Mesendoderm (in vitro differentiated cells): Measurements from ENCODE around the gene MLC1.

Experiments
- DNase-seq: peaks from one replicate; pipeline ENCODE4 v3.0.0; 2013
- H2AK5ac ChIP-seq: 2 replicates; pipeline ENCODE4 v1.6.1; 2013; ENCODE audit warnings: low read length, inconsistent platforms
- H2BK120ac ChIP-seq: 2 replicates; pipeline ENCODE4 v1.6.1; 2013; ENCODE audit warnings: low read depth, mild to moderate bottlenecking, low read length, moderate library complexity, mixed read lengths
- H2BK15ac ChIP-seq: replicated peaks from 2 replicates; pipeline ENCODE4 v1.6.1; 2013; ENCODE audit warnings: low read depth, mild to moderate bottlenecking, moderate library complexity
- H2BK5ac ChIP-seq: 2 replicates; pipeline ENCODE4 v1.6.1; 2013; ENCODE audit warnings: low read length, inconsistent platforms
- H3K18ac ChIP-seq: 2 replicates; pipeline ENCODE4 v1.6.1; 2013; ENCODE audit warnings: mild to moderate bottlenecking, low read length, mixed read lengths
- H3K23ac ChIP-seq: one replicate; pipeline ENCODE4 v1.6.1; 2013; ENCODE audit warnings: low read length
- H3K27ac ChIP-seq: 2 replicates; pipeline ENCODE4 v1.5.1; 2013; ENCODE audit warnings: low read depth, mild to moderate bottlenecking, inconsistent platforms, low read length, moderate library complexity
- H3K27me3 ChIP-seq: 2 replicates; pipeline ENCODE4 v1.6.1; 2013; ENCODE audit warnings: low read length, control low read depth, mild to moderate bottlenecking, inconsistent platforms; ENCODE audit not compliant: insufficient read depth, poor library complexity
- H3K36me3 ChIP-seq: 2 replicates; pipeline ENCODE4 v1.6.1; 2013; ENCODE audit warnings: low read length, inconsistent platforms; ENCODE audit not compliant: control insufficient read depth, insufficient read depth
- H3K4ac ChIP-seq: one replicate; pipeline ENCODE4 v1.6.1; 2013; ENCODE audit warnings: low read depth, mild to moderate bottlenecking, low read length, moderate library complexity
- H3K4me1 ChIP-seq: 2 replicates; pipeline ENCODE4 v1.6.1; 2013; ENCODE audit warnings: low read depth, low read length, inconsistent platforms; ENCODE audit not compliant: control insufficient read depth
- H3K4me2 ChIP-seq: 2 replicates; pipeline ENCODE4 v1.6.1; 2013; ENCODE audit warnings: low read length
- H3K4me3 ChIP-seq: 2 replicates; pipeline ENCODE4 v1.5.1; 2013; ENCODE audit warnings: mild to moderate bottlenecking, low read length
- H3K56ac ChIP-seq: one replicate; pipeline ENCODE4 v1.6.1; 2013; ENCODE audit warnings: low read length
- H3K79me1 ChIP-seq: 2 replicates; pipeline ENCODE4 v1.6.1; 2013; ENCODE audit warnings: low read length, inconsistent platforms
- H3K79me2 ChIP-seq: 2 replicates; pipeline ENCODE4 v1.6.1; 2013; ENCODE audit warnings: mild to moderate bottlenecking, low read length; ENCODE audit not compliant: control insufficient read depth, insufficient read depth
- H3K9ac ChIP-seq: 2 replicates; pipeline ENCODE4 v1.6.1; 2013; ENCODE audit warnings: low read length, inconsistent platforms
- H4K5ac ChIP-seq: one replicate; pipeline ENCODE4 v1.6.1; 2013; ENCODE audit warnings: low read length
- H4K8ac ChIP-seq: one replicate; pipeline ENCODE4 v1.6.1; 2013; ENCODE audit warnings: low read depth, mild to moderate bottlenecking, control low read depth, low read length, moderate library complexity
- WGBS: extraction: QIAGEN DNeasy Blood & Tissue Kit; methylation state at CpG from one replicate; pipeline ENCODE4 v1.1.7; 2013; ENCODE audit warnings: low lambda C conversion rate, missing lambda C conversion rate; ENCODE audit not compliant: insufficient coverage; ENCODE audit errors: extremely low coverage; 5-methylcytosine and 5-hydroxymethylcytosine counted together

MLC1 gene

DNA sequence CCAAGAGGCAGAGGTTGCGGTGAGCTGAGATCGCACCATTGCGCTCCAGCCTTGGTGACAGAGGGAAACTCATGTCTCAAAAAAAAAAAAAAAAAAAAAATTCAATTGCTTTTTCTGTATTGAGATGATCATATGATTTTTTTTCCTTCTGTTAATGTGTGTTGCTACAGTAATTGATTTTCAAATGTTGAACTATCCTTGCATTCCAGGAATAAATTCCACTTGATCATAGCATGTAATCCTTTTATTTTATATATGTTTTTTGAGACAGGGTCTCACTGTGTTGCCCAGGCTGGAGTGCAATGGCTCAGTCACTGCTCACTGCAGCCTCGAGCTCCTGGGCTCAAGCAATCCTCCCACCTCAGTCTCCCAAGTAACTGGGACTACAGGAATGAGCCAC lies 37.9 kb upstream of the MLC1 start:
- no peak for DNase-seq
- Histone ChIP-seq H3K79me2 (no peaks in the 10 kb centered on the region), H3K27me3 (no peaks in the 10 kb centered on the region), H4K8ac (no peak overlapping the region), H3K18ac (no peak overlapping the region), H2BK5ac (no peak overlapping the region), H3K36me3 (no peaks in the 10 kb centered on the region), H3K23ac (no peak overlapping the region), H3K4ac (no peak overlapping the region), H3K79me1 (no peaks in the 10 kb centered on the region), H3K27ac (no peak overlapping the region), H3K4me2 (no peak overlapping the region), H2BK15ac (no peak overlapping the region), H2BK120ac (no peak overlapping the region), H3K56ac (no peak overlapping the region), H3K9ac (no peak overlapping the region), H3K4me3 (no peak overlapping the region), H3K4me1 (no peaks in the 10 kb centered on the region), H4K5ac (no peak overlapping the region), H2AK5ac (no peak overlapping the region)
- WGBS, result no CpG with 5 or more reads among the region's 4 CpGs

GRCh38 chr22:50121202-50121740 lies 36.0 kb upstream of the MLC1 start:
- no peak overlapping the region for H2BK5ac ChIP-seq
- no peak overlapping the region for H2AK5ac ChIP-seq
- no peak overlapping the region for H2BK120ac ChIP-seq
- no peak overlapping the region for H2BK15ac ChIP-seq
- no peaks in the 10 kb centered on the region for H3K79me1 ChIP-seq
- no peak overlapping the region for H3K4ac ChIP-seq
- H3K9ac ChIP-seq, result no peak overlapping the region
- no peaks in the 10 kb centered on the region for H3K27me3 ChIP-seq
- H3K36me3 ChIP-seq, result no peaks in the 10 kb centered on the region
- H3K18ac ChIP-seq, result no peak overlapping the region
- H4K5ac ChIP-seq, result no peak overlapping the region
- H3K56ac ChIP-seq, result no peak overlapping the region
- H3K23ac ChIP-seq, result no peak overlapping the region
- no peak overlapping the region for H3K27ac ChIP-seq
- H3K4me1 ChIP-seq, result no peaks in the 10 kb centered on the region
- no peak overlapping the region for H3K4me2 ChIP-seq
- no CpG with 5 or more reads among the region's 11 CpGs for WGBS
- no peak overlapping the region for H4K8ac ChIP-seq
- H3K4me3 ChIP-seq, result no peak overlapping the region
- DNase-seq, result no peak
- H3K79me2 ChIP-seq, result no peaks in the 10 kb centered on the region

- H2BK120ac ChIP-seq, result no peak overlapping the region
- no peaks in the 10 kb centered on the region for H3K79me1 ChIP-seq
- H3K23ac ChIP-seq, result no peak overlapping the region
- H3K18ac ChIP-seq, result no peak overlapping the region
- H3K4me2 ChIP-seq, result no peak overlapping the region
- no peak overlapping the region for H3K27ac ChIP-seq
- H3K36me3 ChIP-seq, result no peaks in the 10 kb centered on the region
- H4K5ac ChIP-seq, result no peak overlapping the region
- no peaks in the 10 kb centered on the region for H3K4me1 ChIP-seq
- no peak overlapping the region for H3K4ac ChIP-seq
- no peak overlapping the region for H2AK5ac ChIP-seq
- no peak overlapping the region for H3K56ac ChIP-seq
- no peak overlapping the region for H4K8ac ChIP-seq
- no peak for DNase-seq
- H3K4me3 ChIP-seq, result no peak overlapping the region
- no peak overlapping the region for H3K9ac ChIP-seq
- no peak overlapping the region for H2BK15ac ChIP-seq
- no CpG with 5 or more reads among the region's 6 CpGs for WGBS
- no peaks in the 10 kb centered on the region for H3K27me3 ChIP-seq
- no peak overlapping the region for H2BK5ac ChIP-seq
- no peaks in the 10 kb centered on the region for H3K79me2 ChIP-seq
These were observed 34.6 kb upstream of the MLC1 start for GRCh38 chr22:50119768-50120251.

GRCh38 chr22:50119169-50119767 lies 34.0 kb upstream of the MLC1 start:
- H3K27ac ChIP-seq, result no peak overlapping the region
- H2BK120ac ChIP-seq, result no peak overlapping the region
- H4K8ac ChIP-seq, result no peak overlapping the region
- DNase-seq, result no peak
- no peak overlapping the region for H2AK5ac ChIP-seq
- H3K27me3 ChIP-seq, result no peaks in the 10 kb centered on the region
- no peak overlapping the region for H2BK15ac ChIP-seq
- no peaks in the 10 kb centered on the region for H3K79me2 ChIP-seq
- no peak overlapping the region for H3K18ac ChIP-seq
- H3K79me1 ChIP-seq, result no peaks in the 10 kb centered on the region
- no CpG with 5 or more reads among the region's 14 CpGs for WGBS
- no peak overlapping the region for H4K5ac ChIP-seq
- H3K23ac ChIP-seq, result no peak overlapping the region
- H3K56ac ChIP-seq, result no peak overlapping the region
- H3K36me3 ChIP-seq, result no peaks in the 10 kb centered on the region
- H3K4ac ChIP-seq, result no peak overlapping the region
- no peaks in the 10 kb centered on the region for H3K4me1 ChIP-seq
- no peak overlapping the region for H3K9ac ChIP-seq
- H3K4me3 ChIP-seq, result no peak overlapping the region
- H2BK5ac ChIP-seq, result no peak overlapping the region
- no peak overlapping the region for H3K4me2 ChIP-seq

DNA sequence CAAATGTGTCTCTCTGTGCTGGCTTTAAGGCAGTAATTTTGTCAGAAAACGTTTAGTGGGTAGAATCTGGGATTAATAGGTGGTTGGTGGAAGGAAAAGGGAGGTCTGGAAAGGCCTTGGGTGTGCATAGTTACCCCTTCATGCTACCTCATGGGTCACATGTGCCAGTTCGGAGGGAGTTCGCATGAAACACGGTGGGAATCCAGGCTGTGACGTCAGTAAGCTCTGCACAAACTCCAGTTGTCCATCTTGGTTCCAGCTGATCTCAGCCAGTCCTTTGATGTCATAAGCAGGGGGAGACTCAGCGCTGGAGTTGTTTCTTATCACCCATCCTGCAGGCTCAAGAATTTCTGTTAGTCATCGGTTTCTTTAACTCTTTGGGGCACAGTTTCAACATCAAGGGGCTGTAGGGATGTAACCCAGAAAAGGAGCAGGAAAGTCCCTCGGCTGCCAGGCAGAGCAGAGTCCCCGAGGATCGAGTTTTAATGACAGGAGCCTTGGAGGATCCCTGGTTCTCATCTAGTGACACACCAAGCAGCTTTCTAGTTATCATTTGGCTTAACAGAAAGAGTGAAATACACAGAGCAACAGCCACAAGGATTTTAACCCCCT lies 33.4 kb upstream of the MLC1 start:
- Histone ChIP-seq H2BK120ac (no peak overlapping the region), H2BK15ac (no peak overlapping the region), H2BK5ac (no peak overlapping the region), H3K79me2 (no peaks in the 10 kb centered on the region), H3K36me3 (no peaks in the 10 kb centered on the region), H4K5ac (no peak overlapping the region), H4K8ac (no peak overlapping the region), H3K18ac (no peak overlapping the region), H3K9ac (no peak overlapping the region), H2AK5ac (no peak overlapping the region), H3K23ac (no peak overlapping the region), H3K4me1 (no peaks in the 10 kb centered on the region), H3K4me3 (no peak overlapping the region), H3K79me1 (no peaks in the 10 kb centered on the region), H3K4me2 (no peak overlapping the region), H3K27me3 (no peaks in the 10 kb centered on the region), H3K56ac (no peak overlapping the region), H3K4ac (no peak overlapping the region), H3K27ac (no peak overlapping the region)
- WGBS, result no CpG with 5 or more reads among the region's 10 CpGs
- peak; percentile 38 for DNase-seq
